CMK (cell line): Measurements from ENCODE around the gene TBC1D10B.
"Not testable (repeated sequence)": the region's sequence is repeated elsewhere in the genome, so short reads cannot be mapped to it uniquely, and the experiment has no call there.

Experiments
- DNase-seq: peaks from one replicate; pipeline ENCODE4 v3.0.0-alpha.2; 2010; ENCODE audit warnings: low read depth

Gene TBC1D10B

DNA sequence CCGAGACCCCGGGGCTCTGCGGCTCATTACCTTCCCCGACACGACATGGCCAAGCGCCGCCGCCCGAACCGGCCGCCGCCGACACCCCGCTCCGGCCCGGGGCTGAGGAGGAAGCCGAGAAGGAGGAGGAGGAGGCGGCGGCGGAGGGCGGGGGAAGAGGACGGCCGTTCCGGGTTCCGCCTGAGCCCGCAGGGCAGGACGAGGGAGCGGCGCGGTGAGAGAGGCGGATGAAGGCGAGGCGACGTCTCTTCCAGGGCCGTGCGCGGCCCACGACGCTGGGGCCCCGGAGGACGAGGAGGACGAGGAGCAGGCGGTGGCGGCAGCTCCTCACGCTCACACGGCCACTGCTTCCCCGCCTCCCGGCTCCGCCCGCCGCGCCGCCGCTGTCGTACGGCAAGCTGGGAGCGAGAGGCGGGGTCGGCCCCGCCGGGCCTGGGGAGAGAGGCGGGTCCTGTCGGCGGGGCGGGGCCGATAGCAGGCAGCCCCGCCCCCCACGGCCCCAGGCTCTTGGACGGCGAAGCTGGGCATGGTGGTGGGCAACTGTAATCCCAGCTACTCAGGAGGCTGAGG lies 35.2 kb downstream of the TBC1D10B start:
- DNase-seq: peak; percentile 45

DNA sequence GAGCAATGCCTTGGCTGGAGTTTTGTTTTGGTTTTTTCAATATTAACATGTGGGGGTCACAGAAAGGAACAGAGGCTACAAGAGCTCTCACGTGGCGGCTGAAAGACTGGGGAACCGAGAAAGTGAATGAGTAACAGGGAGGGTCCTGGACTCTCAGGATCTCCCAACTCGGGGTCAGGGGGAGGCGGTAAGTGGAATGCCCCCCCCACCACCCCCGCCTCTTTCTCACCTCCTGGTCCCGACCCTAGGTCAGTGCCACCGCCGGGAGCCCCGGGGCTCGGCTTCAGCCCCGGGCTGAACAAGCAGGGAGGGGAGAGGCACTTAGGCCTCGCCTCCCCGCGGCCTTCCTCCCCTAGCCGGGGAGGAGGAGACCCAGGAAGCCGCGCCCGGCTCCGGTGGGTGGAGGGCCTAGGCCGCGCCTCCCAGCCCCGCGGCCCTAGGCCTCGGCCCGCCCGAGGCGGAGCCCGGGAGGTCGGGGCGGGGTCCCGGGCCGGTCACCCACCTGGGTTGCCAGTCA lies 35.8 kb downstream of the TBC1D10B start:
- peak; percentile 62 for DNase-seq

DNA sequence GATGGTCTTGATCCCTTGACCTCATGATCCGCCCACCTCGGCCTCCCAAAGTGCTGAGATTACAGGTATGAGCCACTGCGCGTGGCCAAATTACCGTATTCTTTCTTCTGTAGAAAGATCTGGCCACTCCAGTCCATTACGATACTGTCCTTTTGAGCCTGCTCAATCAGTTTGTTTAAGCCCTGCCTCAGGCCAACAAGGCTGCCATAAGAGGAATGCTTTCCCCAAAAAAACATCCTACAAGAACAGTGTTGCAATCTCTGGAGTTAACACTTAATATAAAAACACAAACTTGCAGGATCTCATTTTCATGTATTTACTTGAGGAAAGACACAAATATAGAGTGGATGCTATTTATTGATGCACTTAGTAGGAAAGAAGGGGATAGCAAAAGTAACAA lies 46.1 kb downstream of the TBC1D10B start:
- DNase-seq: not testable (repeated sequence)

DNA sequence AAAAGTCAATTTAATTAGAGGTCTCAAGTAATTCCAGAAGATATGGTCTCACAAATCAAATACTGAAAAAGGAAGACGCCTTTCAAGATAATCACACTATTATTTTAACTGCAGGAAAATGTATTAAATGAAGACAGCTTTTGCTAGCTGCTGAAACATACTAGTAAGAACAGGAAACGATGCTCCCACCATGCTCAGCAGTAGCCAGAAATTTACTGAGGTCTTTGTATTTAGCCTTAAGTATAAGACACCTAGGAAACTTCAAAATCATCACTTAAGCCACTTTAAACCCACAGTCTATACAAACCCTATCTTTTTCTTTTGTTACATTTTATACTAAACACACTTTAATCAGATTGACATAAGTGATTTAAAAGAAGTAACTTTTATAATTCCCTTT lies 51.6 kb downstream of the TBC1D10B start:
- DNase-seq: not testable (repeated sequence)

DNA sequence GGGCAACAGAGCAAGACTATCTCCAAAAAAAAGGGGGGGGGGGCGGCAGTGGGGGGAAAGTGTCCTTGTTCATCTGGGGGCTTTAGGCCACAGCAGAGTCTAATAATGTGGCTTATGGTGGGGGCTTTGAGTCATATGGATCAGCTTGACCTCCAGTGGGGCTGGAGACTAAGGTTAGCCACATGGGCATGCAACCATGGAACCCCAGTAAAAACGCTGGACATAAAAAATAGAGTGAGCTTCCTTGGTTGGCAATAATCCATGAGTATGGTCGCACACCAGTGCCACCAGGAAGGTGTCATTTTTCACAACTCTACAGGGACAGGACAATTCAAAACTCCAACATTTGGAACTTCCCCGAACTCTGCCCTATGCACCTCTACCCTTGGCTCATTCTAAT lies 59.4 kb downstream of the TBC1D10B start:
- DNase-seq: not testable (repeated sequence)

DNA sequence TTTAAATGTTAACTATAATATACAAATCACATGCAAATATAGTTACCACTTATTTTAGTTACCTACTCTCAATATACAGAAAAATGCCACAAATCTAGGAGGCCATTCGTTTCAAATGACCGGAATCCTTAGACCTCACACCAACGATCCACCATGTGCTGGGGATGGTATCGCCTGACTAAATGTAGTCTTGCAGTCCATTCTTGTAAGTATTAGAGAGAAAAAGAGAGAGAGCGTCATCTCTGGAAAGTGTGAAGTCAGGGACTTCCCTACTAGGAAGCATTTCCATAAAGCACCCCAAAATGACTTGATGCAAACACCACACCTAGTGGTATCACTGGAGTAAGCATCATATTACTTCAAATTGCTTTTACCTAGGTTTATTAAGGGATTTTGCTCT lies 61.0 kb downstream of the TBC1D10B start:
- DNase-seq: not testable (repeated sequence)
